ENCODE results near the gene DNM2. TPM values are rescaled to one million over a fixed set of nuclear protein-coding genes. Genes with fewer than 3 reads are reported as not detected.

Gene DNM2
- total RNA-seq, 1 donor from 2014 or later, result 79.8 TPM

- peak; percentile 84 for ATAC-seq
These were observed 62.5 kb downstream of the DNM2 start for GRCh38 chr19:10780368-10780767.

GRCh38 chr19:10782795-10783194 is 64.9 kb downstream of the DNM2 start:
- ATAC-seq, result no peak

GRCh38 chr19:10784257-10784656 is 66.4 kb downstream of the DNM2 start:
- no peak for ATAC-seq

GRCh38 chr19:10788146-10788545 is 70.3 kb downstream of the DNM2 start:
- ATAC-seq, result no peak

- no peak for ATAC-seq
These were observed 72.0 kb downstream of the DNM2 start for GRCh38 chr19:10789866-10790265.

DNA sequence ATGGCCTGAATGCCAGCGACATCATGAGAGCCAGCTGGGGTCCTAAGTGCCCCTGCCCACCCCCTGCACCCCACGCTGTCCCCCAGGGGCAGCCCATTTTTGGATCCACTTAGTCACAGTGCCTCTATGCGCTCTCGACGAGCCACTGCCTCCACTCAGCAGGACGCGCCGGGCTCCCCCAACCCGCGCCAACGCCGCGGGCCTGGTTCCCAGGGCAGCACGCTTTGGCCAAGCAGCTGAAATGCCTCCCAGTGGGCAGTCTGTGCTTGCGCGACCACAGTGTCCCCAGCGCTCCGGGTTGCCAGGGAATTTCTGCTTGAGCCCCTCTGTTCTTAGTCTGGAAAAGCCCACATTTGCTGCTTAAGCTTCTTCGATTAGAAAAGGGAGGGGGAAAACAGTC is 78.8 kb downstream of the DNM2 start:
- ATAC-seq, result peak; percentile 6

DNA sequence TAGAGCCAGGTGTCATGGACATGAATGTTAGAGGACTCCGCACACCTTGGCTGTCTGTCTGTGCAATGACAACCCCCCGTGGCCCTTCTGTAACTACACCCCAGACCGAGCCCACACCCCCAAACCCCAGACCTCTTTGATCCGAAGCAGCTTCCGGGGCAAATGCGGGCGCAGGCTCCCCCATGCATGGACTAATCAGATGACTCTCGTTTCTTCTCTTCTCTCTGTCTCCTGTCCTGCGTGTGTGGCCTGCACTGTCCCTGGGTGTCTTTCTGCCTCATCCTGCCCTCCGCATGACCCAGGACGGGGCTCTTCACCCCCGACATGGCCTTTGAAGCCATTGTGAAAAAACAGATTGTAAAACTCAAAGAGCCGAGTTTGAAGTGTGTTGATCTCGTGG is 79.2 kb downstream of the DNM2 start:
- ATAC-seq, result no peak

- no peak for ATAC-seq
These were observed 79.8 kb downstream of the DNM2 start for GRCh38 chr19:10797541-10798256.

DNA sequence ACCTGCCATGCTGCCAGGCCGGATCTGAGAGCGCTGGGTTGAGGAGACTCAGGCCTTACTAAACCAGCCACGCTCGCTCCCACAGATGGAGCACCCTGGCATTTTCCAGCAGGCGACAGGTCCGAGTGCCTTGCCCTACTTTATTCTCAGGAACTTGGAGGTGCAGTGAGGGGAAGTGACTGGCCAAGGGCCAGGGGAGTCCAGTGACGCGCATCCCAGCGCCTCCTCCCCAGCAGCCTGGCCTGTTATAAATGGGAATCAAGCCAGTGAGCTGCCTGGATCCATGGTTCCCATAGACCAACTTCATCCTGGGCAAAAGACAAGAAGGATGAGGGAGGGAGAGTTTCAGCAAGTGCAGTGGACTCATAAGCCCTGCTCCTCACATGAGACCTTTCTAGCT is 82.6 kb downstream of the DNM2 start:
- no peak for ATAC-seq

DNA sequence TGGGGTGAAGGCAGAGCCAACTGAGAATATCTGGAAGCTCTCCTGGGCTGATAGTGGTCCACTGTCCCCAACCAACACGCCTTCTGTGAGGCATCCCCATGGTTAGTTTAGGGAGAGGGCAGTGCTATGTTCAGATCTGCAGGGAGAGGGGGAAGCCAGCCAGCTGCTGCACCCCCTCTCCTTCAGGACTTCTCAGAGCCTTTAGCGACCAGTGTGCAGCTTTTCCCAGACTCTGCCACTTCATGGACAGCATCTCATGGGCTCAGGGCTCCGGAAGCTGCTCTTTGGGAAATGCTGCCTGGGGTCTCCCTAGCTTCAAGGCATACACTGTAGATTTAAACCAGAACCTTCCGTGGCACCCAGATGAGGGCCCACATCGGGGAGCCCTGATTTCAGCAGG is 84.6 kb downstream of the DNM2 start:
- ATAC-seq, result no peak

DNA sequence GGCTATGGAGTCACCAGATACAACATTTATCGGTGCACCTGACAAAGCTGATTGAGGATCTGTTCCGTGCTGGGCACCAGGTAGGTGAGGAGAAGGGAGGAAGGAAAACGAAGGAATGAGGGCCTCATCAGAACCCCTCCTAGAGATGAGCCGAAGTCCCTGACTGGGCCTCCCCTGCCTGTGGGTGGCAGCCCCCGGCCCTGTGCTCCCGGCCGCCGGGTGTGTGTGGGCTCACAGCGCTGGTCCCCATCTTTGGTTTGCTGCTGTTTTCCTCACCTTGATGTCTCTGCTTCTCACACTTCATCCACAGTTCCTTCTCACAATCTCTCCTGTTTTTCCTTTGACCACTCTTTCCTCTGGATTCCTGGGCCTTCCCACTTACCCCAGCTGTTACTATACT is 85.4 kb downstream of the DNM2 start:
- no peak for ATAC-seq

- ATAC-seq, result no peak
These were observed 87.3 kb downstream of the DNM2 start for GRCh38 chr19:10805065-10805757.

DNA sequence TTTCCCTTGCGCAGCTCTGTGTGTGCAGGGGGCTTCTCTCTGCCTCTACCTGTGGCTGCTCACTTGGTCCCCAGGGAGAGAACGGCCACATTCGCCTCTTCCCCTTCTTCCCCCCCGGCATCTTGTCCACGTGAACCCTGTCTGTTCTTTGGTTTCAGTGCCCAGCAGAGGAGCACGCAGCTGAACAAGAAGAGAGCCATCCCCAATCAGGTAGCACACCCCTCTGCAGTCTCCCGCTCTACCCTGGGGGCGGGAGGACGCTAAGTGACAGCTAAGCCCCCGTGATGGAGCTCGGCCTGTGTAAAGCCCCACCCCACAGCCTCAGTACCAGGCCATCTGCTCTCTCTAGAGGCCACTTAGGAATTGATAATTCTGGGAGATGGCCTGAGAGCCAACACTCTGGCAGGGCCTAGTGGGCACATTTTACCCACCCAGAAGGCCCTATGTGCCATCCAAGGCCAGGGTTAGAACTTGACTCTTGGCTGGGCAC is 87.9 kb downstream of the DNM2 start:
- ATAC-seq, result no peak

- ATAC-seq, result peak; percentile 93
These were observed 91.2 kb downstream of the DNM2 start for GRCh38 chr19:10808937-10809649.

DNA sequence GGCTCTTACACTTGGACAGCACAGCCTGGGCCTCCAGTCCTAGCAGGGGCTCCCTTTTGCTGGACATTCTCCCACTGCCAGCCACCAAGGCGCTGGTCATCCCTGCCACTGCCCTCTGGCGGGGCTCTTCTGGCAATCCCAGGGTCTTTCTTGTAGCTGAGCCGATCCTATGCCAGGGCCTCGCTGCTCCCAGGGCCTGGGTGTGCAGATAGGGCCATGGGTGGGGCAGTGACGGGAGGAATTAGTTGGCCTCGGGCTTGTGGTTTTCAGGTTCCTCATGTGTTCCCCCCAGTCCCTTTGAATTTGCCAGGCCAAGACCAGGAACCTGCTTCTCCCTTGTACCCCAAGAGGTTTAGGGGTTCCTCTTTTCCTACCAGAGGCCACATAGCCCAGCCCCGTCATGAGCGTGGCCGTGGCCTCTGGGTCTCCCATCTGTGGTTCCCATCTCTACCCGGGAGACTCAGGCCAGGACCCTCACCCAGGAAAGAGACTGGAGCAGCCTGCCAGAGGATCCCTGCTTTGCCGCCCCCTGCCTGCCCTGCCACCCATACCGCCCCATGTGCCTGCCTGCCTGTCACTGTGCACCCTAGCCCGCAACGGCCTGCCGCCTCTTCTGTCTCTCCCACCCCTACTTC is 91.9 kb downstream of the DNM2 start:
- peak; percentile 5 for ATAC-seq

- no peak for ATAC-seq
These were observed 93.7 kb downstream of the DNM2 start for GRCh38 chr19:10811391-10812111.

DNA sequence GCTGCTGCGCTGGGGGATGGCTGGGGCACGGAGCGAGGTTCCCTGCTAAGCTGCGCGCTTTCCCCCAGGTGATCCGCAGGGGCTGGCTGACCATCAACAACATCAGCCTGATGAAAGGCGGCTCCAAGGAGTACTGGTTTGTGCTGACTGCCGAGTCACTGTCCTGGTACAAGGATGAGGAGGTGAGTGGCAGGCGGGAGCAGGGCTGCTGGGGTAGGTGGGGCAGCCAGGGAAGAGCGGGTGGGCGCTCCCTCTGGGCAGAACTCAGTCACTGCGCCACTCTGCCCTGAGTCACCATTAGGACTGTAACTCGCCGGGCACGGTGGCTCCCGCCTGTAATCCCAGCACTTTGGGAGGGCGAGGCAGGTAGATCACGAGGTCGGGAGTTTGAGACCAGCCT is 94.3 kb downstream of the DNM2 start:
- no peak for ATAC-seq

DNA sequence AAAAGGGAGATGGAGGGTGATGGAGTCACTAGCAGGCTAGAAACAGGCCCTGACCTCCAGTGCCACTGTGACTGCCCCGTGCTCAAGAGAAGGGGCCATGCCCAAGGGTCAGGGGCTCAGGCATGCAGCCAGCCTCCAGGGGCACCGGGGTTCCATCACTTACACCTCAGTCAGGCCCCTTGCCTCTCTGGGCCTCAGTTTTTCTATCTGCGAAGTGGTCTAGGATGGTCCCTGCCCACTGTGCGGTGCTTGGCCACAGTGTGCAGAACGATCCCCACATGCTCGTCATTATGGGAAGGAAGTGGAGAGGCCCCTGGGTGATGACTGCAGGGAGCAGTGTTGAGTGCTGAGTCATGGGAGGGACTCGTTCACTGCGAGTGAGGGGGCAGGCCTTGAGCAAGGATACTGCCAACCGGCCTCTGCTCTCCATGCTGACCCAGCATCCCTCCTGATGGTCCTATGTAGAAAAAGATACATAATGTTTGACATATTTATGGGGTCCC is 95.1 kb downstream of the DNM2 start:
- no peak for ATAC-seq

DNA sequence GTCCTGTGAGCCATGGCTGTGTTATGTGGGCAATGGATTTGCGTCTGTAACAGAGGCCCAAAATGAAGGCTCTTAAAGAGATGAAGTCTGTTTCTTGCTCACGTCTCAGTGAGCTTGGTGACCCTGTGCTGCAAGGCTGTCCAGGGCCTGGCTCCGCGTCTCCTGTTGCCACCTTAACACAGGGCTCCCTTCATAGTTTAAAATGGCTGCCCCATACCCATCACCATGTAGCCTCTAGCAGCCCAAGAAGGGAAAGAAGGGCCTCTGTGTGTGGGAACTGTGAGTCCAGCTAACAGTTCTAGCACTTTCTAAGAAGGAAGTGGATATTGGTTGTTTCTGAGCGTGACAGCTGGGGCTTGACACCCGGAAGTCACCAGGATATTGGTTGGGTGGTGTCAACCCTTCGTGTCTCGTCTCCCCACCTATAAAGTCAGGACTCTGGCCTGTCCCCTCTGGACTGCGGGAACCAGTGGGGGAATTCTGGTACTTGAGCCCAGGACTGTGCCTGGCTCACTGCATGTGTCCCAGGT is 97.2 kb downstream of the DNM2 start:
- no peak for ATAC-seq

DNA sequence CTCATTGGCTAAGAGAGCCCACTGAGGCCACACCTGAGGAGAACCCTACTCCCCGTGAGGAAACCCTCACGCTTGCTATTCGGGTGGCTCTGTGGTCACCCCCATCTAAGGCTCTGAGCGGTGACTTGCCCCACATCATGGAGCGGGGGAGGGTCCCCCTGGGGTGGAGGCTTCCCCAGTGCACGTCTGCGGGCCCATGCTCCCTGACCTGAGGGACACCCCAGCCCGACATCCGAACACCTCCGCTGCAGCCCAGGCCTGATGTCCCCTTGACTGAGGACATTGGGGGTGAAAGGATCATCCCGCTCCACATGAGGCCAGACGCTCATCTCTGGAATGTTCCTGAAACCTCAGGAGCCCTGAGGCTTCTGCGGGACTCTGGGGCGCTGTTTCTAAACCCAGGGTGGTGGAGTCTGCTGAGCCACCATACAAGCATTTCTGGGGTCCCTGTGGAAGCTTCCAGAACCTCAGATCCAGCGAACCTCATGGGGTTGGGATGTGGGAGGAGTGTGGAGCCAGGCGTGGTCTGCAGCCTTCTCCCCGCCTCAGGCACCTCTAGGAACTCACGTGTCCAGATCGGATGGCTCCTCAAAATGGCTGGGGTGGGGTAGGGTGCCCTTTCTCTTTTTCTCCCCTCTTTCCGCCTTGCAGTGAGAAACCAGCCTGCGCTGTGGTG is 98.2 kb downstream of the DNM2 start:
- ATAC-seq, result no peak

- no peak for ATAC-seq
These were observed 98.8 kb downstream of the DNM2 start for GRCh38 chr19:10816691-10817090.

Data from esophagus mucosa (tissue), 1 donor.